Rectal smooth muscle tissue (tissue), 1 donor: Measurements from ENCODE around the gene POLR3A.

ENCODE experiments used
- H3K27ac ChIP-seq: one replicate; pipeline ENCODE4 v1.7.0; 2013; ENCODE audit warnings: low read depth, low read length, inconsistent platforms
- H3K27me3 ChIP-seq: one replicate; pipeline ENCODE4 v1.7.0; 2013; ENCODE audit warnings: low read length; ENCODE audit not compliant: control insufficient read depth, insufficient read depth
- H3K36me3 ChIP-seq: one replicate; pipeline ENCODE4 v1.7.0; 2013; ENCODE audit warnings: low read length; ENCODE audit not compliant: control insufficient read depth, insufficient read depth
- H3K4me1 ChIP-seq: one replicate; pipeline ENCODE4 v1.7.0; 2013; ENCODE audit warnings: low read length; ENCODE audit not compliant: control insufficient read depth, insufficient read depth
- H3K4me3 ChIP-seq: one replicate; pipeline ENCODE4 v1.7.0; 2013; ENCODE audit warnings: low read length
- H3K9ac ChIP-seq: one replicate; pipeline ENCODE4 v1.7.0; 2013; ENCODE audit warnings: low read length

The POLR3A gene

DNA sequence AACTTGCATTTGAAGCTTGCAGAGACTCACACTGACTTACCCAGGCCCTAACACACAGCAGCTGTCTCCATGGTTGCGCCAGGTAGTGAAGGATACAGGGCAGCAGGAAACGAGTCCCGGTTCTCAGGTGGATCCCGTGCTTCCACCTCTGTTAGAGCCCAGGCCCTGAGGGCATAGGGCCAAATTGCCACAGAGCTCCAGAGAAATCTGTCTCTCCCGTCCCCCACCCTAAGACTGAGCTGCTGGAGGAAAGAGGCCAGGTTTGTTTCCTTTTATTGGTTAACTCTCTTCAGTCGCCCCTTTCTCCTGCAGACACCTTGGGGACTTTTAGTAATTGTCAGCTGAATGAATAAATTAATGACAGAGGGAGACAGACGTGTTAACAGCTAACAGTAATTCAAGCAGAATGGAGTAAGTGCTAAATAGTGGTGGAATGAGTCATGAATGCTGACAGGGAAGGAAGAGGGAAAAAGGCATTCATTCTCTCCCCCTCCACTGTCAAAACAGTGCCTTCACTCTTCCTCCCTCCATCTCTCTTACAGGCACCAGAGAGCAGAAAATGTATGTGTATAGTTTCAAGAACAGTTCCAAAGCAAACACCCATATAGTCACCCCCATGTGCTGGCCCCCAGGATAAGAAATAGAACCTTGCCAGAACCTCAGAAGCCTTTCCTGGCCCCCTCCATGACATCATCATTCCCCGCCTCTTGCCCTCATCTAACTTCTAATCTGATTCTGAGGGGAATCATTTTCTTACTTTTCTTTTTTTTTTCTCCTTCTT, 86.0 kb downstream of the POLR3A start:
- Histone ChIP-seq H3K9ac (no peak overlapping the region), H3K36me3 (no peaks in the 10 kb centered on the region), H3K4me3 (no peak overlapping the region), H3K4me1 (peaks cover 16% of the 10 kb centered on the region), H3K27ac (no peak overlapping the region), H3K27me3 (no peaks in the 10 kb centered on the region)

DNA sequence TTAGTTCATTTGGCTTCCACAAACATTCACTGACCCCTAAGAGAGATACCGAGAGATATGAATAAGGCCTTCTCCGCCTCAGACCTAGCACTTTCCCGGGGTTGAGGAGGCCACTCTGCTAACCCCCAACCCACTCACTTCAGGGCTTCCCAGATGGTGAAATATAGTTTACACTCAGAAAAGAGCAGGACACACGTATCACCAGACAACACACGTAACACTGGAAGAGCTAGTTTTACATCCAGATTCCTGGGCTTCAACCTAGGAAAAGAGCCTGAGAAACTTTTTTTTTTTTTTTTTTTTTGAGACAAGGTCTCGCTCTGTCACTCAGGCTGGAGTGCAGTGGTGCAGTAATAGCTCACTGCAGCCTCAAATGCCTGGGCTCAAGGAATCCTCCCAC, 87.5 kb downstream of the POLR3A start:
- H3K27me3 ChIP-seq, result no peaks in the 10 kb centered on the region
- no peak overlapping the region for H3K4me3 ChIP-seq
- no peaks in the 10 kb centered on the region for H3K36me3 ChIP-seq
- no peak overlapping the region for H3K27ac ChIP-seq
- peaks cover 17% of the 10 kb centered on the region for H3K4me1 ChIP-seq
- no peak overlapping the region for H3K9ac ChIP-seq

DNA sequence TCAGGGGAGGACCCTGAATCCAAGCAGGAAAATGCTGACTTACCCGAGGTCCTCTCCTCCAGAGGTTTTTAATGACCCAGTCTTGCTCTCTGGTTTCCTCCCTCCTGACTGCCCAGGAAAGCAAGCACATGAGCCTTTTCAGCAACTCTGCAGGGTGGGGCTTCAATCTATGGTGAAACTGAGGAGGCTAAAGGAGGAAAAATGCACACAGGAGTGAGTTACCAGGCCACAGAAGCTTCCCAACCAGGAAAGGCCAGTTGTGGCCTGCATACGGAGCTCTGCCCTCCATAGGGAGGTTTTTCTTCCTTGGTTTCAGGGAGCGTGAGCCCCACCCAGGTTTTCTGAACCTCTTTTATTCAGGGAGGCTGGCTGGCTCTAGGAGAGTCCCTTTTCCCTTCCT, 88.7 kb downstream of the POLR3A start:
- H3K9ac ChIP-seq, result no peak overlapping the region
- no peaks in the 10 kb centered on the region for H3K27me3 ChIP-seq
- H3K4me1 ChIP-seq, result peaks cover 19% of the 10 kb centered on the region
- H3K4me3 ChIP-seq, result no peak overlapping the region
- H3K36me3 ChIP-seq, result no peaks in the 10 kb centered on the region
- H3K27ac ChIP-seq, result no peak overlapping the region

DNA sequence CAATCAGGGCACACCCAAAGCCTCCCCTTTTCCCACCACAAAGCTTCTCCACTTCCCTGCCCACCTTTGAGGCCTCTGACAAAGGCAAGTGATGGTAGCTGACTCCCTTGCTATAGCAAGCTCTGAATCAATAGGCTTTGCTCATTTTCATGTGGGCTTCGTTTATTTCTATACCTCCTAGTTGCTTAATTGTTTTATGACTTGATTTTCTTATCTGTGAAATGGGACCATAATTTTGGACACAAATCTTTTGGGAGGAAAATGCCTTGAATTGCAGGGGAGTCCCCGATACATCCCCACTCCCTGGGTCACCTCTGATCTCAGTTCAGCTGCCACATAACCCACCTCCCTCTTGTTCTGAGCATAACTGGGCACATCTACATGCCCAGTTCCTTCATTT, 89.1 kb downstream of the POLR3A start:
- Histone ChIP-seq H3K27ac (no peak overlapping the region), H3K4me1 (peaks cover 19% of the 10 kb centered on the region), H3K27me3 (no peaks in the 10 kb centered on the region), H3K9ac (no peak overlapping the region), H3K4me3 (no peak overlapping the region), H3K36me3 (no peaks in the 10 kb centered on the region)

DNA sequence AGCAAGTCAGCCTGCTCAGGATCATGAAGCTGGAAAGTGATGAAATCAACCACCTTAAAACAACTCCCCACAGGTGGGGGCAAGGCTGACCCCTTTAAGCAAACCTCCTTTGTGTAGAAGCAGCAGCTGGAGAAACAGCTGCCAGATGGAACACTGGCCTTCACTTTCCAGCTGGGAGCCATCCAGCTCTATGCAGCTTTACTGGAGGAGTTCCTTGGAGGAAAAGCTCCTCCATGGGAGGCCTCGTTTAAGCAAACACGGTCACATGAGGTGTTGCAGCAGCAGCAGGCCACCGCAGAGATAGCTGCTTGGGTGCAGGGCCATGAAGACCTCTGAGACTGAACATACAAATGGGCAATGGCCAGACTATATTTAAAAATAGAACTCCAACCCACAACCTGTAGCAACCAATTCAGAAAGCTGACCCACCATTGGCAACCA, 89.7 kb downstream of the POLR3A start:
- Histone ChIP-seq H3K9ac (no peak overlapping the region), H3K27me3 (no peaks in the 10 kb centered on the region), H3K36me3 (no peaks in the 10 kb centered on the region), H3K27ac (peak overlapping the region; percentile 48), H3K4me1 (peaks cover 19% of the 10 kb centered on the region), H3K4me3 (no peak overlapping the region)

DNA sequence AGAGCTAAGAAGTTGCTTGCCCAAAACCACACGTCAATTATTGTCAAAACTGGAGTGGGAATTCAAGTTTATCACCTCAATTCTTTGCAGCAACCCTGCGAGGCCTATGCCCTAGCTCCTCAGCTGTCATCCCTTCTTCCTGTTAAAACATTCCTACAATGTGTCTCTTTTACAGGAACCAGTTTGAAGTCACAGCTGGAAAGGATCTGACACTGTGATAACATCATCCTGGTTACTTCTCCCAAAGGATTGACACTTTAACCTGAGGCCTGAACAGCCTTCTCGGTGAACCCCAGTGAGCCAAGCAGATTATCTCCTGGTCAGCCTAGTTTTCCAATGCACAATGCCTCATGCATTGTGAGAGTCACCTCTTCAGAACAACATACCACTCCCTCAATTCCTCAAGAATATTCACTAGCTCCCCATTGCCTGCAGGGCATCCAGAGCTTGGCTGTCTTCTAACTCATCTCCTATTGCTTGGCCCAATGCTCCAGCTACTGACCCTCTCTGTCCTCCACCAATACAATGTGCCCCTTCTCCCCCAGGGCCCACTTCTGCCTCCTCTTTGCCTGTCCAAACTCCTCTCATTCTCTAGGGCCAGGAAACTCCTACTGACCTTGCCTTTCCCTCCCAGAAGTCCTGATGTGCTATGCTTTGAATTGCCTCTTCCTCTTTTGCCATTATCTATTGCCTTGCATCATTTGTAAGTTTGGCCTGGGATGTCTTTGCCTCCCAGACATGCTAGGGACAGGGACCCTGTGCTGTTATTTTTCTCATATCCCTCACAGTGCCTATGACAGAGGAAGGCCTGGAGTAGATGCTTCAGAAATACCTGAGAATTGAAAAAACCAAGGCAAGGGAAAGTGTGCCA, 92.4 kb downstream of the POLR3A start:
- Histone ChIP-seq H3K9ac (no peak overlapping the region), H3K27me3 (no peaks in the 10 kb centered on the region), H3K27ac (no peak overlapping the region), H3K4me1 (peaks cover 14% of the 10 kb centered on the region), H3K36me3 (no peaks in the 10 kb centered on the region), H3K4me3 (no peak overlapping the region)

DNA sequence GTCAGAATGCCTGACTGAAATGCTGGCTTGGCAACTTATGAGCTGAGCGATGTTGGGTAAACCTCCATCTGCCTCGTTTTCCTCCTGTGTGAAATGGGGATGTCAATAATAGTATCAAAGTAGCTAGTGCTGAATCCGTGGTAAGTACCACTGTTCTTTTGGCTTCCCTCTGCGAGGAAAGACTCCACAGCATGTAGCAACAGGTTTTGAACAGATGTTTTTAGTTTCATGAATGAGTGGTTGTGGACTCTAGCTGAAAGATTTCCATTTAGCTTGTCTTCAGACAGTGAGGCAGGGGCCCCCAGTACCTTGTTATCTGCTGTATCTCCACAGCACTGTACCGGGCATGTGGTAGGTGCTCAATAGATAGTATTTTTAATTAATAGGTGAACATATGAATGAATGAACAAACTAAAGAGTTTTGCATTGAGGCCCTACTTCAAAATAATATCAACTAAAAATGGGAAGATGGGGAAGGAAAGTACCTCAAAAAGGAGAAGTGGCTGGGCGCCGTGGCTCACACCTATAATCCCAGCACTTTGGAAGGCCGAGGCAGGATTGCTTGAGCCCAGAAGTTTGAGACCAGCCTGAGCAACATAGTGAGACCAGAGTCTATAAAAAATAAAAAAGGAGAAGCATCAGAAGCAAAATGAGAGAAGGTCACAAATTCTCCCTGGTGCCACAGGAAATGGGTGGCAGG, 97.1 kb downstream of the POLR3A start:
- Histone ChIP-seq H3K4me1 (peaks cover 6% of the 10 kb centered on the region), H3K9ac (no peak overlapping the region), H3K36me3 (no peaks in the 10 kb centered on the region), H3K27ac (no peak overlapping the region), H3K4me3 (no peak overlapping the region), H3K27me3 (no peaks in the 10 kb centered on the region)

DNA sequence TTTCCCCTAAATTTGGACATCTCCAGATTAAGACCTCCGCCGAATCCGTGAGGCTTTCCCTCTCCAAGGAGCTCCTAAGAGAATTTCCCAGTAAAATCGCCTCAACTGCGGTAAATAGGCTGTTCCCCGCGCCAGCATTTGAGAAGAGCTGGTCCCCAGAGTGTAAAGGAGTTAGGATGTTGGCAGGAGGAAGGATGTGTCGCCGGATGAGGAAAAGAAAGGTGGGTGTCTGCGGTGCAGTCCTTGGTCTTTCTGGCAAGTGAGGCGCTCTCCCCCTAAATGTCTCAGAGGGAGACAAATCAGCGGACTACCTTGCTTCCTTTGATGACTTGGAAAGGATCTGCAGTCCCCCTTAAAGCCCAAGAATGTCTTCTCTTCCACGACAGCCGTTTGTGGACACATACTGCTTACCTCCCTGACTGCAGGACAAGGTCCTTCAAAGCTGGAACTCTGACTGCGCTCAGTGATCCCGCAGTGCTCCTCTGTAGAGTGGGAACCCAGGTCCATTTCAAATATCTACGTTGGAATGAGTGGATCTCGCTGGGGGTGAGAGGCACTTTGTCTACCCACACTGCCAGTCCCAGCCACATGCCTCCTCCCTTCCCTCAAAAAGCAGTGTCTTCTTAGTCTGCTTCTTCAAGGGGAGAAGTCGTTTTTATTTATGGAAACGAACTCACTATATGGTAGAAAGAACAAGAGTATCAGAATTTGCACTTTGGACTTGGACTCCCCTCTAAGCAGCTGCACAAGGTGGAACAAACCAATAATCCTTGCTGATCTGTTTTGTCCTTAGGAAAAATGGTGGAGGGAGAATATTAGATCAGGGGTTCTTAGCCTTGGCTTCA, 101.7 kb downstream of the POLR3A start:
- H3K4me3 ChIP-seq, result peak overlapping the region; percentile 56
- H3K9ac ChIP-seq, result peak overlapping the region; percentile 32
- peak overlapping the region; percentile 88 for H3K27ac ChIP-seq
- H3K4me1 ChIP-seq, result peaks cover 21% of the 10 kb centered on the region
- H3K27me3 ChIP-seq, result no peaks in the 10 kb centered on the region
- no peaks in the 10 kb centered on the region for H3K36me3 ChIP-seq

DNA sequence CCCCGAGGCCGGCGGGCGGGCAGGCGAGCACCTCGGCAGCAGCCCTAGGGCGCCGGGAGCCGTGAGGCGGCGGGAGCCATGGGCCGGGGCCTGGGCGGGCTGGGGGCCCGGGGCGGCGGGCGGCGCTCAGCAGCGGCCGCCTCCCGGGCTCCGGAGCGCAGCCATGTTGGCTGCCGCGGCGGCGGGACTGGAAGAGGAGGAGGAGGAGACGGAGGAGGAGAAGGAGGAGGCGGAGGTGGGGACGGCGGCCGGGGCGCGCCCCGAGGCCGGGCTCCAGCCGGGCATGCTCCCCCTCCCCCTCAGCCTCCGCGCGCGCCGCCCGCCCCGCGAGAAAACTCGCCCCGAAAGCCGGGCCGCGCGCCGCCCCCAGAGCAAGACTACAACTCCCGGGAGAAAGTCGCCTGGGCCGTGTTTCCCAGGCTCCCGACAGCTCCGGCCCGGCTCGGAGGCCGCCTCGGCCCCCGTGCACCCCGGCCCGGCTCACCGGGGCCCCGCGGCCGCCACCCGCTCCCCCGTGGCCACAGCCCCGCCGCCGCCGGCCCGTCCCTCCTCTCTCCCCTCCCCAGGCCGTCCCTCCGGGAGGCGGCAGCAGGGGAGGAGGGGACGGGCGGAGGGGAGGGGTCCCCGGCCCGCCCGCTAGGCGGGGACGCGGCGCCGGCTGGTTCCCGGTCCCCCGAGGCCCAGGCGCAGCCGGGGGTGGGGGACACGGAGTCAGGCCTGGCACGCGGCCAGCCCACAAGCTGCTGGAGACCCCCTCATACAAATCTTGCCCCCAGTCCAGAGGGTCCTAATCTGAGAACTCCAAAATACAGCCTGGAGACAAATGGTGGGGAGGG, 102.5 kb downstream of the POLR3A start, which contains the start of gene DLG5:
DLG5 (minus strand) TSS at position 190 of the 836 bp plus-strand sequence. CDS start 235 bp downstream, outside the sequence.
- peaks cover 21% of the 10 kb centered on the region for H3K4me1 ChIP-seq
- no peaks in the 10 kb centered on the region for H3K27me3 ChIP-seq
- peak within 1 kb of the TSS; percentile 88 for H3K27ac ChIP-seq
- H3K4me3 ChIP-seq, result peak within 1 kb of the TSS; percentile 93
- peak within 1 kb of the TSS; percentile 72 for H3K9ac ChIP-seq
- no peaks in the 10 kb centered on the region for H3K36me3 ChIP-seq

DNA sequence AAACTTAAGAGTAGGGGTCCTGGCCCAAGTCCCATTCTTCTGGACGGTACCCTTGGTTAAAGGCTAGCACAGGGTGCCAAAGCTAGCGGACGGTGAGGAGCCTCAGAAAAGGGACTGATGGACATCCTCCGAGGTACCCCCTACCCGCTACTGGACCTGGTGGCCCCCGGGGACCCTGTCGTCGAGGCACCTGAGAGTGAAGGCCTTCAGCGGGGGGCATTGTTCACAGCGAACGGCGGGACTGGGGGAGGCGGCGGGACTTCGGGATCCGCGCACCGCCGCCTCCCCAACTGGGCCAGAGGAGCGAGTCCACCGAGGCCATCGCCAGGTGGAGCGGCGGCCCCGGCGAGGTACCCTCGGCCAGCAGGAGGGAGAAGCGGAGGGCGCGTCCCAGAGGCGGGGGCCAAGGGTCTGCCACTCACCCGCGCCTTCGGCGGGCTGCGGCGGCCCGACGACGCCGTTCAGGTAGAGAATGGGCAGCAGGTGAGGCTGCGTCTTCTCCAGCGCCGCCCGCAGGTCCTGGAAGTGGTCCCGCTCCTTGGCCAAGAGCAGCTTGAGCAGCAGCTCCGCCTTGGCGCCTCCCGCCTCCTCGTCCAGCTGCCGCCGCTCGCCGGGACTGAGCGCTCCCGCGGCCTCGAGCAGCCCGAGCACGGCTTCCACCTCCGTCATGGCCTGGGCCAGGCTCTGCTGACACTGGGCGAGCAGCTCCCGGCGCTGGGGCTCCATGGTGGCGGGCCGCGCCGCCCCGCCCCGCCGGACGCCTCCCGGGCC, 103.3 kb downstream of the POLR3A start:
- Histone ChIP-seq H3K4me1 (peaks cover 21% of the 10 kb centered on the region), H3K36me3 (no peaks in the 10 kb centered on the region)

More for the DNA sequence above, 103.3 kb downstream of the POLR3A start:
- H3K27ac ChIP-seq, result peak overlapping the region; percentile 88
- H3K27me3 ChIP-seq, result no peaks in the 10 kb centered on the region
- H3K9ac ChIP-seq, result peak overlapping the region; percentile 72
- H3K4me3 ChIP-seq, result peak overlapping the region; percentile 93
